OCI-LY1 (cell line): Measurements from ENCODE around the gene SETDB2.

ENCODE experiments used
- EZH2 ChIP-seq: fragments of 200-600 bp; sonication (generic), shearing (Covaris generic); IDR thresholded peaks from 2 replicates; pipeline ENCODE4 v1.8.0; 2017; ENCODE audit warnings: borderline replicate concordance, mixed run types, mild to moderate bottlenecking, antibody characterized with exemption, low read length, moderate library complexity, mixed read lengths
- TF ChIP-seq, protein P1 (sequence below): fragments of 200-600 bp; sonication (generic), shearing (Covaris generic); IDR thresholded peaks from 2 replicates; pipeline ENCODE4 v1.5.1; 2017; ENCODE audit warnings: mild to moderate bottlenecking, antibody characterized with exemption, low read length, moderate library complexity, mixed read lengths

GRCh38 chr13:49446473-49446872 lies 2.4 kb downstream of the SETDB2 start:
- TF ChIP-seq, protein P1, sequence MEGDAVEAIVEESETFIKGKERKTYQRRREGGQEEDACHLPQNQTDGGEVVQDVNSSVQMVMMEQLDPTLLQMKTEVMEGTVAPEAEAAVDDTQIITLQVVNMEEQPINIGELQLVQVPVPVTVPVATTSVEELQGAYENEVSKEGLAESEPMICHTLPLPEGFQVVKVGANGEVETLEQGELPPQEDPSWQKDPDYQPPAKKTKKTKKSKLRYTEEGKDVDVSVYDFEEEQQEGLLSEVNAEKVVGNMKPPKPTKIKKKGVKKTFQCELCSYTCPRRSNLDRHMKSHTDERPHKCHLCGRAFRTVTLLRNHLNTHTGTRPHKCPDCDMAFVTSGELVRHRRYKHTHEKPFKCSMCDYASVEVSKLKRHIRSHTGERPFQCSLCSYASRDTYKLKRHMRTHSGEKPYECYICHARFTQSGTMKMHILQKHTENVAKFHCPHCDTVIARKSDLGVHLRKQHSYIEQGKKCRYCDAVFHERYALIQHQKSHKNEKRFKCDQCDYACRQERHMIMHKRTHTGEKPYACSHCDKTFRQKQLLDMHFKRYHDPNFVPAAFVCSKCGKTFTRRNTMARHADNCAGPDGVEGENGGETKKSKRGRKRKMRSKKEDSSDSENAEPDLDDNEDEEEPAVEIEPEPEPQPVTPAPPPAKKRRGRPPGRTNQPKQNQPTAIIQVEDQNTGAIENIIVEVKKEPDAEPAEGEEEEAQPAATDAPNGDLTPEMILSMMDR = no peak
- no peak for TF ChIP-seq EZH2
